ENCODE data around the gene CAMTA1. TPM values are rescaled to one million over a fixed set of nuclear protein-coding genes. Genes with fewer than 3 reads are reported as not detected.

The CAMTA1 gene
- total RNA-seq, 1 donor from 2014 or later, result 62.9 TPM

DNA sequence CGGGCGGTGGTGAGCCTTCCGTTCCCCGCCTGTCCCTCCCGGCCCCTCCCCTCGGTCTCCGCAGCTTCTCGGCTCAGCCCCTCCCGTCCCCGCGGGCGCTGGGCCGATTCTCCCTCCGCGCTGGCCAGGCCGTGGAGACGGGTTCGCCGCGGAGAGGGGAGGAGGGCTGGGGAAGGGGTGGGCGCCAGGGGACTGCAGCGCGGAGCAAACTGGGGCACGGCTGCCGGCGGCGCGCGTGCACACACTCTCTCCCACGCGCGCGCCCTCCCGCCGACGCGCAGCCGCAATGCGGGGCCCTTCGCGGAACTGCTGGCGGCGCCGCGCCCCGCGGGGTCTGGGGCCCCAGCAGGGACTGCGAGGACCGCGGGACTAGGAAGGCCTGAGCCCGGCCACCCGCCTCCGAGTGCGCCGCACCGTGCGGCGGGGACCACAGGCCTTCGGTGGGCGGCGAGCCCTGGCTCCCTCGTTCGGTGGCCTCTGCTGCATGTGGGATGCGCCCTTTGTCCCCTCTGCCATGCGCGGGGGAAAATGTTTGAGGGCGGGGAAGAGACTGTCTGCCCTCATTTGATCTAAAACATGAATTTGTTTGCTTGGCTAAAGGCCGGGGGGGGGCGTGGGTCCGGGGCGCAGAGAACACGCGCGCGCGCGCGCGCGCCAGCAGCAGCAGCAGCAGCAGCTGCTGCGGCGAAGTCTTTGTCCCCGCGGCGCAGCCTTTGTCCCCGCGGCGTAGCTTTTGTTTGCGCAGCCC, 895.1 kb downstream of the CAMTA1 start:
- Histone ChIP-seq H3K36me3 (no peaks in the 10 kb centered on the region), H3K4me3 (peak overlapping the region; percentile 73 to 91), H3K27ac (peak overlapping the region; percentile 75), H3K27me3 (no peaks in the 10 kb centered on the region), H3K9me3 (no peaks in the 10 kb centered on the region), H3K4me1 (peaks cover 7% of the 10 kb centered on the region)
- DNase-seq (ENCODE audit: extremely low spot score in 2 of 2), result no peak
- intact Hi-C loops (cut with DNase I), result no loop called here
- peak in 1 of 2 donors; percentile 38 for TF ChIP-seq POLR2AphosphoS5 (IDR thresholded peaks at IDR 0.05; ENCODE audit: insufficient read depth in 1 of 2, low read depth in 1 of 2)
- TF ChIP-seq, protein P1, sequence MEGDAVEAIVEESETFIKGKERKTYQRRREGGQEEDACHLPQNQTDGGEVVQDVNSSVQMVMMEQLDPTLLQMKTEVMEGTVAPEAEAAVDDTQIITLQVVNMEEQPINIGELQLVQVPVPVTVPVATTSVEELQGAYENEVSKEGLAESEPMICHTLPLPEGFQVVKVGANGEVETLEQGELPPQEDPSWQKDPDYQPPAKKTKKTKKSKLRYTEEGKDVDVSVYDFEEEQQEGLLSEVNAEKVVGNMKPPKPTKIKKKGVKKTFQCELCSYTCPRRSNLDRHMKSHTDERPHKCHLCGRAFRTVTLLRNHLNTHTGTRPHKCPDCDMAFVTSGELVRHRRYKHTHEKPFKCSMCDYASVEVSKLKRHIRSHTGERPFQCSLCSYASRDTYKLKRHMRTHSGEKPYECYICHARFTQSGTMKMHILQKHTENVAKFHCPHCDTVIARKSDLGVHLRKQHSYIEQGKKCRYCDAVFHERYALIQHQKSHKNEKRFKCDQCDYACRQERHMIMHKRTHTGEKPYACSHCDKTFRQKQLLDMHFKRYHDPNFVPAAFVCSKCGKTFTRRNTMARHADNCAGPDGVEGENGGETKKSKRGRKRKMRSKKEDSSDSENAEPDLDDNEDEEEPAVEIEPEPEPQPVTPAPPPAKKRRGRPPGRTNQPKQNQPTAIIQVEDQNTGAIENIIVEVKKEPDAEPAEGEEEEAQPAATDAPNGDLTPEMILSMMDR (IDR thresholded peaks at IDR 0.05), result no peak

DNA sequence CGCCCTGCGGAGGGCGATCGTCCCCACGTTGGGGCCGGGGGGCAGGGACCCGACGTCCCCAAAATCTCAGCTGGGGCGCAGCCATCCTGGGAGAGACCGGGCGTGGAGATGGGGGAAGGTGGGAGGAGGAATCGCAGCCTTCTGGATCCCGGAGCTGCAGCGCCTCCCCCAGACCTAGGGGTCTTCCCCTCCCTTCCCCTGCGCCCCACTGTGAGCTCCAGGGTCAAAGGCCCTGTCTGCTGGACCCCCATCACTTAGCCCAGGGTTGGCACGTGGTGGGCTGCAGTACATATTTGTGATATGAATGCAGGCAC, 895.7 kb downstream of the CAMTA1 start:
- no peaks in the 10 kb centered on the region for H3K9me3 ChIP-seq
- no peak for DNase-seq (ENCODE audit: extremely low spot score in 2 of 2)
- H3K4me3 ChIP-seq, result peak overlapping the region; percentile 73 to 91
- TF ChIP-seq, protein P1 (IDR thresholded peaks at IDR 0.05), result no peak
- H3K27me3 ChIP-seq, result no peaks in the 10 kb centered on the region
- peak overlapping the region; percentile 75 for H3K27ac ChIP-seq
- H3K36me3 ChIP-seq, result no peaks in the 10 kb centered on the region
- intact Hi-C loops (cut with DNase I), result no loop called here
- peaks cover 7% of the 10 kb centered on the region for H3K4me1 ChIP-seq

DNA sequence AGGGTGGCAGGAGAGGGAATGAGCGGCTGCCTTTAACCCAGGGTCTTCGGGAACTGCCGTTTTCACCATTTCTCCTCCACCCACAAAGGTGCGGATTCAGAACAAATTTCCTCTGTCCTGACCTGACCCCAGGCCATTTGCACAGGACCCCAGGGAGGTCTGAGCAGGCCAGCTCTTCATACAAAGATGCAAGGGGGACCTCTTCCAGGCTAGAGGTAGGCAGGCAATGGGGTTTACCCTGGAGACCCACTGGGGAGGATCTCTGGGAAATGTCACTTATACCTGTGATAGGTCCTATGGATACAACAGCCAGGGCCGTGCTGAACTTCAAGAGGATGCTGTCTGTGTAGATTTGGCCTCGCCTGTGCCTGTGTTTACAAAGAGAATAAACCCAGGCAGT, 896.1 kb downstream of the CAMTA1 start:
- H3K4me1 ChIP-seq, result peaks cover 7% of the 10 kb centered on the region
- H3K9me3 ChIP-seq, result no peaks in the 10 kb centered on the region
- no peak for TF ChIP-seq POLR2A (IDR thresholded peaks at IDR 0.05)
- TF ChIP-seq, protein P1 (IDR thresholded peaks at IDR 0.05), result no peak
- no peak for TF ChIP-seq POLR2AphosphoS5 (IDR thresholded peaks at IDR 0.05; ENCODE audit: insufficient read depth in 1 of 2, low read depth in 1 of 2)
- DNase-seq (ENCODE audit: extremely low spot score in 2 of 2), result no peak
- intact Hi-C loops (cut with DNase I), result no loop called here
- no peak overlapping the region for H3K27ac ChIP-seq
- peak overlapping the region in 1 of 2 donors; percentile 73 for H3K4me3 ChIP-seq
- H3K27me3 ChIP-seq, result no peaks in the 10 kb centered on the region
- H3K36me3 ChIP-seq, result no peaks in the 10 kb centered on the region

DNA sequence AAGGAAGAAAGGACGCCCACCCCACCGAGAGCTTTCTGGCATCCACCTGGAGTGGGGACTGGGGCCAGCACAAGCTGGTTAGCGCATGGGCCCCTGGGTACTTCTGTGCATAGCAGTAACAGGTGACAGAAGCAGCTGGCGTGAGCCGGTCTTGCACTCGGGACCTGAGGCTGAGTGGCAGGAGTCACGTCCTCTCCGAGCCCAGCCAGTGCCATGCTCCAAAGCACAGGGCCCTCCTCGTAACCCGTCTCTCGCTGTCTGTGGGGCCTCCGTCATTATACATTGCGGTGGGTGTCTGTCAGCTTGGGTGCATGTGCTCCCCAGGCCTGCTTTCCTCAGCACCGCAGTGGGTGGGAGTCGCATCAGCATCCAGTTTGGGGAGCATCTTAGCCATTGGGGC, 898.3 kb downstream of the CAMTA1 start:
- Histone ChIP-seq H3K36me3 (no peaks in the 10 kb centered on the region), H3K27ac (no peak overlapping the region), H3K4me1 (peaks cover 7% of the 10 kb centered on the region), H3K27me3 (no peaks in the 10 kb centered on the region), H3K4me3 (no peak overlapping the region), H3K9me3 (no peaks in the 10 kb centered on the region)
- intact Hi-C loops (cut with DNase I), result no loop called here
- DNase-seq (ENCODE audit: extremely low spot score in 2 of 2), result no peak
- TF ChIP-seq POLR2A (IDR thresholded peaks at IDR 0.05) (no peak), POLR2AphosphoS5 (IDR thresholded peaks at IDR 0.05; ENCODE audit: insufficient read depth in 1 of 2, low read depth in 1 of 2) (no peak)
- TF ChIP-seq, protein P1 (IDR thresholded peaks at IDR 0.05), result no peak

DNA sequence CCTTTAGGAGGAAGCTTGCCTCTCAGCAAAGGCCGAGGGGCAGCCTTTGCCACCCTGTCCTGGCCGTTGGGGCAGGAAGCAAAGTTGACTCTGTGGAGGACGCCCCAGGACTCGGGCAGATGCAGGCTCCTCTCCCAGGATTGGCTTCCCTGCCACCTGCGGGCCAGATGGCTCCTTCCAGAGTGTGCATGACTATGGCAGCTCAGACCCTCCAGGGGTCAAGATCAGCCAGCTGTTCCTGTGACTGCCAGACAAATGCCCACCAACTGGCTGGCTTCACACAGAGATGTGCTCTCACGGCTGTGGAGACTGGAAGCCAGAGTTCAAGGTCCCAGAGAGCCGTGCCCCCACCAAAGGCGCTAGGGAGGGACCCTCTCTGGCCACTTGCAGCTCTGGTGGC, 898.9 kb downstream of the CAMTA1 start:
- Histone ChIP-seq H3K36me3 (no peaks in the 10 kb centered on the region), H3K4me1 (peaks cover 7% of the 10 kb centered on the region), H3K9me3 (no peaks in the 10 kb centered on the region), H3K27ac (no peak overlapping the region), H3K27me3 (no peaks in the 10 kb centered on the region), H3K4me3 (no peak overlapping the region)
- intact Hi-C loops (cut with DNase I), result no loop called here
- TF ChIP-seq, protein P1 (IDR thresholded peaks at IDR 0.05), result no peak
- TF ChIP-seq POLR2AphosphoS5 (IDR thresholded peaks at IDR 0.05; ENCODE audit: insufficient read depth in 1 of 2, low read depth in 1 of 2) (no peak), POLR2A (IDR thresholded peaks at IDR 0.05) (no peak)
- DNase-seq (ENCODE audit: extremely low spot score in 2 of 2), result no peak
